H9 (cell line): ENCODE measurements around the gene KRT24. TPM values are rescaled to one million over a fixed set of nuclear protein-coding genes. Genes with fewer than 3 reads are reported as not detected.

Experiments
- DNase-seq: peaks from one replicate; pipeline ENCODE4 v3.0.0-alpha.2; 2017
- H2AFZ ChIP-seq: one replicate; pipeline ENCODE4 v1.6.1; 2013; ENCODE audit warnings: mild to moderate bottlenecking, low read length, control low read depth, moderate library complexity
- H2AK5ac ChIP-seq: 2 replicates; pipeline ENCODE4 v1.6.1; 2013; ENCODE audit warnings: low read length, control low read depth, mixed read lengths; ENCODE audit not compliant: insufficient read length
- H2BK120ac ChIP-seq: one replicate; pipeline ENCODE4 v1.6.1; 2013; ENCODE audit warnings: low read depth, mild to moderate bottlenecking, low read length, control low read depth, inconsistent platforms; ENCODE audit not compliant: poor library complexity, severe bottlenecking
- H2BK12ac ChIP-seq: 2 replicates; pipeline ENCODE4 v1.6.1; 2013; ENCODE audit warnings: low read length, control low read depth, mixed read lengths, low read depth; ENCODE audit not compliant: insufficient read length
- H2BK15ac ChIP-seq: 2 replicates; pipeline ENCODE4 v1.6.1; 2013; ENCODE audit warnings: low read depth, low read length, control low read depth
- H2BK20ac ChIP-seq: one replicate; pipeline ENCODE4 v1.6.1; 2013; ENCODE audit warnings: low read depth, mild to moderate bottlenecking, low read length, control low read depth, inconsistent platforms; ENCODE audit not compliant: poor library complexity, severe bottlenecking
- H2BK5ac ChIP-seq: 2 replicates; pipeline ENCODE4 v1.6.1; 2013; ENCODE audit warnings: low read length, control low read depth, mixed read lengths; ENCODE audit not compliant: insufficient read length
- H3K14ac ChIP-seq: 2 replicates; pipeline ENCODE4 v1.6.1; 2013; ENCODE audit warnings: low read length, control low read depth; ENCODE audit not compliant: insufficient read depth
- H3K18ac ChIP-seq: 2 replicates; pipeline ENCODE4 v1.6.1; 2013; ENCODE audit warnings: low read depth, mild to moderate bottlenecking, mixed read lengths, low read length, control low read depth; ENCODE audit not compliant: insufficient read length
- H3K23ac ChIP-seq: 2 replicates; pipeline ENCODE4 v1.6.1; 2013; ENCODE audit warnings: low read length, control low read depth, mixed read lengths, low read depth; ENCODE audit not compliant: insufficient read length
- H3K23me2 ChIP-seq: 2 replicates; pipeline ENCODE4 v1.6.1; 2013; ENCODE audit warnings: low read depth, mild to moderate bottlenecking, mixed read lengths, low read length, control low read depth; ENCODE audit not compliant: insufficient read length, poor library complexity, severe bottlenecking
- H3K27ac ChIP-seq: 2 replicates; pipeline ENCODE4 v1.5.1; 2013; ENCODE audit warnings: low read length, control low read depth, mixed read lengths, low read depth; ENCODE audit not compliant: insufficient read length
- H3K27me3 ChIP-seq: 2 replicates; pipeline ENCODE4 v1.6.1; 2013; ENCODE audit warnings: low read length, control low read depth, inconsistent platforms; ENCODE audit not compliant: insufficient read depth
- H3K4ac ChIP-seq: 2 replicates; pipeline ENCODE4 v1.6.1; 2013; ENCODE audit warnings: low read depth, mild to moderate bottlenecking, control low read depth, inconsistent platforms, low read length, moderate library complexity
- H3K4me1 ChIP-seq: 2 replicates; pipeline ENCODE4 v1.6.1; 2013; ENCODE audit warnings: low read length, control low read depth, inconsistent platforms; ENCODE audit not compliant: insufficient read depth
- H3K4me2 ChIP-seq: 2 replicates; pipeline ENCODE4 v1.6.1; 2013; ENCODE audit warnings: low read length, control low read depth, mixed read lengths; ENCODE audit not compliant: insufficient read length, insufficient read depth
- H3K56ac ChIP-seq: 2 replicates; pipeline ENCODE4 v1.6.1; 2013; ENCODE audit warnings: low read depth, mild to moderate bottlenecking, mixed read lengths, low read length, control low read depth; ENCODE audit not compliant: insufficient read length
- H3K79me1 ChIP-seq: 2 replicates; pipeline ENCODE4 v1.6.1; 2013; ENCODE audit warnings: low read depth, mild to moderate bottlenecking, moderate library complexity, low read length, control low read depth, inconsistent platforms; ENCODE audit not compliant: insufficient read depth, poor library complexity, severe bottlenecking
- H3K79me2 ChIP-seq: 2 replicates; pipeline ENCODE4 v1.6.1; 2013; ENCODE audit warnings: low read length, control low read depth, inconsistent platforms; ENCODE audit not compliant: insufficient read depth
- H3K9ac ChIP-seq: 2 replicates; pipeline ENCODE4 v1.6.1; 2013; ENCODE audit warnings: low read length, control low read depth, mixed read lengths; ENCODE audit not compliant: insufficient read length; ENCODE audit errors: extremely low read depth
- H3K9me3 ChIP-seq: one replicate; pipeline ENCODE4 v1.6.1; 2013; ENCODE audit warnings: low read depth, low read length, inconsistent platforms; ENCODE audit not compliant: control insufficient read depth
- H3T11ph ChIP-seq: one replicate; pipeline ENCODE4 v1.6.1; 2013; ENCODE audit warnings: mild to moderate bottlenecking, low read length, control low read depth, inconsistent platforms
- H4K20me1 ChIP-seq: one replicate; pipeline ENCODE4 v1.6.1; 2013; ENCODE audit not compliant: control insufficient read depth, insufficient read length, insufficient read depth
- H4K5ac ChIP-seq: 2 replicates; pipeline ENCODE4 v1.6.1; 2013; ENCODE audit warnings: low read depth, mild to moderate bottlenecking, mixed read lengths, low read length, control low read depth; ENCODE audit not compliant: insufficient read length
- H4K8ac ChIP-seq: replicated peaks from 2 replicates; pipeline ENCODE4 v1.6.1; 2013; ENCODE audit warnings: low read length, control low read depth, mixed read lengths, low read depth; ENCODE audit not compliant: insufficient read length
- H4K91ac ChIP-seq: 2 replicates; pipeline ENCODE4 v1.6.1; 2013; ENCODE audit warnings: low read depth, mild to moderate bottlenecking, moderate library complexity, mixed read lengths, low read length, control low read depth; ENCODE audit not compliant: insufficient read length
- H3K27ac Mint-ChIP-seq, 3 experiments: 2 replicates in 2 of 3; 3 replicates in 1 of 3; pipeline ENCODE4 v1.8.0; 2020 to 2021; ENCODE audit warnings: mixed read lengths in 3 of 3, mild to moderate bottlenecking in 1 of 3, moderate library complexity in 1 of 3
- H3K27me3 Mint-ChIP-seq: 2 replicates; pipeline ENCODE4 v1.8.0; 2021; ENCODE audit warnings: low read depth, mild to moderate bottlenecking, moderate library complexity, mixed read lengths
- H3K36me3 Mint-ChIP-seq, 3 experiments: 2 replicates in 2 of 3; 3 replicates in 1 of 3; pipeline ENCODE4 v1.8.0; 2020 to 2021; ENCODE audit warnings: low read depth in 3 of 3, mixed read lengths in 3 of 3; ENCODE audit not compliant: insufficient read depth in 1 of 3
- H3K4me1 Mint-ChIP-seq, 2 experiments: 2 replicates each; pipeline ENCODE4 v1.8.0; 2020; ENCODE audit warnings: mixed read lengths in 2 of 2
- H3K4me3 Mint-ChIP-seq, 2 experiments: 2 replicates in 1 of 2; 3 replicates in 1 of 2; pipeline ENCODE4 v1.8.0; 2020 to 2021; ENCODE audit warnings: mild to moderate bottlenecking in 2 of 2, mixed read lengths in 2 of 2, moderate library complexity in 1 of 2
- H3K9me3 Mint-ChIP-seq, 2 experiments: 2 replicates in 1 of 2; 3 replicates in 1 of 2; pipeline ENCODE4 v1.8.0; 2020; ENCODE audit warnings: mild to moderate bottlenecking in 2 of 2, mixed read lengths in 2 of 2, moderate library complexity in 1 of 2
- WGBS: extraction: QIAGEN DNeasy Blood & Tissue Kit; methylation state at CpG from one replicate; pipeline ENCODE4 v1.1.7; 2013; ENCODE audit warnings: missing lambda C conversion rate, low lambda C conversion rate, mixed read lengths; ENCODE audit not compliant: insufficient read length; ENCODE audit errors: extremely low coverage; 5-methylcytosine and 5-hydroxymethylcytosine counted together
- total RNA-seq: library from RNA; stranded (reverse); gene quantifications from 2 replicates; pipeline ENCODE4 v1.2.1, GENCODE V29; 2021
- TF ChIP-seq, protein P1 (sequence below): fragments of 200-600 bp; sonication (generic); conservative IDR thresholded peaks from 3 replicates; pipeline ENCODE4 v1.8.0; 2021; ENCODE audit warnings: antibody characterized with exemption, mild to moderate bottlenecking

KRT24 gene
- total RNA-seq, 1 experiment from 2014 or later, result not detected

DNA sequence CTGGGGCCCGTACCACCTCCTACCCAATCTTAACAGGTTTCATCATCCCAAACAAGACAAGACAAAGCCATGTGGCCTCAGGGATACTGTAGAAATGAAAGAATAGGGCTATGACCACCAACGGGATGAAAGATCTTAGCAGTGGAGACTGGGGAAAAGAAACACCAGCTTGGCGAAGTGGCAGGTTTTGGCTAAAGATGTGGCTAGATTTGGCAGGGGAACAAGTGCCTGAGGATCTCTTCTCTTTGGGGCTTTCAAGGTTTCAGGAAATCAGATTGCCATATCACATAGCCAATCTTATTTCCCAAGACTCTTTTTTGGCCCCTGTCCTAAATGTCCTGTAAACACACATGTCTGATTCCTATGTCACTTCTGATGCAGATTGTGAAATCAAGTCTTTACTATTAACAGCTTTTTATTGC is 6.9 kb downstream of the KRT24 start:
- H3K36me3 Mint-ChIP-seq, result no peaks in the 10 kb centered on the region
- H3K23ac ChIP-seq, result no peak overlapping the region
- no peak overlapping the region for H3K18ac ChIP-seq
- H2AFZ ChIP-seq, result peak overlapping the region; percentile 36
- TF ChIP-seq, protein P1, sequence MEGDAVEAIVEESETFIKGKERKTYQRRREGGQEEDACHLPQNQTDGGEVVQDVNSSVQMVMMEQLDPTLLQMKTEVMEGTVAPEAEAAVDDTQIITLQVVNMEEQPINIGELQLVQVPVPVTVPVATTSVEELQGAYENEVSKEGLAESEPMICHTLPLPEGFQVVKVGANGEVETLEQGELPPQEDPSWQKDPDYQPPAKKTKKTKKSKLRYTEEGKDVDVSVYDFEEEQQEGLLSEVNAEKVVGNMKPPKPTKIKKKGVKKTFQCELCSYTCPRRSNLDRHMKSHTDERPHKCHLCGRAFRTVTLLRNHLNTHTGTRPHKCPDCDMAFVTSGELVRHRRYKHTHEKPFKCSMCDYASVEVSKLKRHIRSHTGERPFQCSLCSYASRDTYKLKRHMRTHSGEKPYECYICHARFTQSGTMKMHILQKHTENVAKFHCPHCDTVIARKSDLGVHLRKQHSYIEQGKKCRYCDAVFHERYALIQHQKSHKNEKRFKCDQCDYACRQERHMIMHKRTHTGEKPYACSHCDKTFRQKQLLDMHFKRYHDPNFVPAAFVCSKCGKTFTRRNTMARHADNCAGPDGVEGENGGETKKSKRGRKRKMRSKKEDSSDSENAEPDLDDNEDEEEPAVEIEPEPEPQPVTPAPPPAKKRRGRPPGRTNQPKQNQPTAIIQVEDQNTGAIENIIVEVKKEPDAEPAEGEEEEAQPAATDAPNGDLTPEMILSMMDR, result no peak
- no peak for DNase-seq
- no peak overlapping the region for H3K14ac ChIP-seq
- H3K23me2 ChIP-seq, result no peaks in the 10 kb centered on the region
- H4K20me1 ChIP-seq, result no peaks in the 10 kb centered on the region
- no peak overlapping the region for H3K4me3 Mint-ChIP-seq
- no peak overlapping the region for H3K4ac ChIP-seq
- no peak overlapping the region for H3K56ac ChIP-seq
- H4K5ac ChIP-seq, result no peak overlapping the region
- no peak overlapping the region for H2BK15ac ChIP-seq
- no peak overlapping the region for H4K8ac ChIP-seq
- peaks cover 4 to 9% of the 10 kb centered on the region in 2 experiments; a peak in 3 of 4 replicates for H3K4me1 Mint-ChIP-seq
- H3K79me1 ChIP-seq, result no peaks in the 10 kb centered on the region
- H3K27ac ChIP-seq, result no peak overlapping the region
- H3K4me1 ChIP-seq, result no peaks in the 10 kb centered on the region
- no peak overlapping the region for H3T11ph ChIP-seq
- no peak overlapping the region for H4K91ac ChIP-seq
- H3K9me3 ChIP-seq, result no peaks in the 10 kb centered on the region
- H2BK20ac ChIP-seq, result no peak overlapping the region
- H3K27ac Mint-ChIP-seq, result no peak overlapping the region
- no peak overlapping the region for H3K4me2 ChIP-seq
- no peaks in the 10 kb centered on the region for H3K27me3 ChIP-seq
- H3K27me3 Mint-ChIP-seq, result 0 out of 2 replicates have a peak, but pooled peaks cover 4% of the 10 kb centered on the region
- H3K79me2 ChIP-seq, result no peaks in the 10 kb centered on the region
- no peak overlapping the region for H2BK5ac ChIP-seq
- WGBS, result no CpG with 5 or more reads among the region's 3 CpGs
- no peak overlapping the region for H3K9ac ChIP-seq
- H2BK120ac ChIP-seq, result no peak overlapping the region
- no peak overlapping the region for H2AK5ac ChIP-seq
- H3K9me3 Mint-ChIP-seq, result no peaks in the 10 kb centered on the region
- H2BK12ac ChIP-seq, result no peak overlapping the region
